ENCODE data around the gene HOTAIR. TPM values are rescaled to one million over a fixed set of nuclear protein-coding genes. Genes with fewer than 3 reads are reported as not detected.

Gene HOTAIR
- total RNA-seq, 1 donor from 2014 or later, result not detected

GRCh38 chr12:53942467-53942997 lies 32.2 kb downstream of the HOTAIR start:
- Mint-ChIP-seq H3K9me3 (ENCODE audit: unreplicated experiment) (peaks cover 8% of the 10 kb centered on the region), H3K4me3 (ENCODE audit: unreplicated experiment) (no peak overlapping the region), H3K4me1 (ENCODE audit: low read depth, unreplicated experiment) (no peaks in the 10 kb centered on the region), H3K27ac (ENCODE audit: unreplicated experiment) (no peak overlapping the region), H3K36me3 (ENCODE audit: low read depth, unreplicated experiment) (no peaks in the 10 kb centered on the region), H3K27me3 (ENCODE audit: low read depth, unreplicated experiment) (peaks cover 90% of the 10 kb centered on the region)
- Histone ChIP-seq H3K27me3 (ENCODE audit: insufficient read depth, low read length) (peaks cover 86% of the 10 kb centered on the region), H3K79me2 (ENCODE audit: insufficient read depth, low read length) (no peaks in the 10 kb centered on the region), H3K9ac (ENCODE audit: low read length) (no peak overlapping the region), H4K20me1 (ENCODE audit: insufficient read depth, low read length) (no peaks in the 10 kb centered on the region), H3K4me3 (ENCODE audit: insufficient read depth, low read depth, low read length) (no peak overlapping the region), H2AFZ (ENCODE audit: low read depth, low read length) (no peak overlapping the region), H3K27ac (ENCODE audit: low read depth, low read length) (no peak overlapping the region), H3K36me3 (ENCODE audit: insufficient read depth, low read length) (no peaks in the 10 kb centered on the region), H3K4me1 (ENCODE audit: insufficient read depth, low read length) (no peaks in the 10 kb centered on the region), H3K4me2 (ENCODE audit: low read length) (no peak overlapping the region), H3K9me3 (ENCODE audit: insufficient read depth, low read depth, low read length) (no peaks in the 10 kb centered on the region)
- no peak for DNase-seq (ENCODE audit: low read depth)
- TF ChIP-seq CTCF (IDR thresholded peaks at IDR 0.05; ENCODE audit: insufficient read depth, low read depth, low read length) (no peak), EZH2 (IDR thresholded peaks at IDR 0.05; ENCODE audit: insufficient read depth, low read length) (no peak)
- FAIRE-seq, result no peak

GRCh38 chr12:53941750-53942149 lies 33.0 kb downstream of the HOTAIR start:
- Histone ChIP-seq H3K9me3 (ENCODE audit: insufficient read depth, low read depth, low read length) (no peaks in the 10 kb centered on the region), H3K27ac (ENCODE audit: low read depth, low read length) (no peak overlapping the region), H2AFZ (ENCODE audit: low read depth, low read length) (no peak overlapping the region), H4K20me1 (ENCODE audit: insufficient read depth, low read length) (no peaks in the 10 kb centered on the region), H3K4me1 (ENCODE audit: insufficient read depth, low read length) (no peaks in the 10 kb centered on the region), H3K79me2 (ENCODE audit: insufficient read depth, low read length) (no peaks in the 10 kb centered on the region), H3K4me2 (ENCODE audit: low read length) (no peak overlapping the region), H3K27me3 (ENCODE audit: insufficient read depth, low read length) (peaks cover 88% of the 10 kb centered on the region), H3K36me3 (ENCODE audit: insufficient read depth, low read length) (no peaks in the 10 kb centered on the region), H3K9ac (ENCODE audit: low read length) (no peak overlapping the region), H3K4me3 (ENCODE audit: insufficient read depth, low read depth, low read length) (no peak overlapping the region)
- no peak overlapping the region for H3K27ac Mint-ChIP-seq (ENCODE audit: unreplicated experiment)
- H3K27me3 Mint-ChIP-seq (ENCODE audit: low read depth, unreplicated experiment), result peaks cover 89% of the 10 kb centered on the region
- FAIRE-seq (no peak), DNase-seq (ENCODE audit: low read depth) (no peak)
- H3K36me3 Mint-ChIP-seq (ENCODE audit: low read depth, unreplicated experiment), result no peaks in the 10 kb centered on the region
- TF ChIP-seq CTCF (IDR thresholded peaks at IDR 0.05; ENCODE audit: insufficient read depth, low read depth, low read length) (no peak), EZH2 (IDR thresholded peaks at IDR 0.05; ENCODE audit: insufficient read depth, low read length) (no peak)
- H3K4me3 Mint-ChIP-seq (ENCODE audit: unreplicated experiment), result no peak overlapping the region
- no peaks in the 10 kb centered on the region for H3K4me1 Mint-ChIP-seq (ENCODE audit: low read depth, unreplicated experiment)
- peaks cover 14% of the 10 kb centered on the region for H3K9me3 Mint-ChIP-seq (ENCODE audit: unreplicated experiment)

DNA sequence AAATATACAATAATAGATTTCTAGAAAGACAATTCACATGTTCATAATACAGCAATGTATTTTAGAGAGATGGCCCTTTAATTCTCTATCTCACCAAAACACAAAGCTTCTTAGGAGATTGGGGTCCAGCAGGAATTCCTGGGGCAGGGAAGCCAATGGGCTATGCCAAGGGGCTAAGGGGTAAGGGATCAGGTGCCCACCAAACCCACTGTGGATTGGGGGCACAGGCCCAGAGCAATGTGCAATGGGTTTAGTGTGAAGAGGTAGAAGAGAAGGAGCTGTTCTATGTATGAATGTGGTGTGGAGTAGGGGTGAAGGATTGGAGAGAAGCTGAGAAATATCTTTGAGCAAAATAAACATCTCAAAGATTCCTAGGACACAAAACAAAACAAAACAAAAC lies 33.6 kb downstream of the HOTAIR start:
- H3K27ac Mint-ChIP-seq (ENCODE audit: unreplicated experiment), result no peak overlapping the region
- Histone ChIP-seq H3K4me3 (ENCODE audit: insufficient read depth, low read depth, low read length) (no peak overlapping the region), H3K27ac (ENCODE audit: low read depth, low read length) (no peak overlapping the region), H3K79me2 (ENCODE audit: insufficient read depth, low read length) (no peaks in the 10 kb centered on the region), H2AFZ (ENCODE audit: low read depth, low read length) (no peak overlapping the region), H3K4me1 (ENCODE audit: insufficient read depth, low read length) (no peaks in the 10 kb centered on the region), H4K20me1 (ENCODE audit: insufficient read depth, low read length) (no peaks in the 10 kb centered on the region), H3K9me3 (ENCODE audit: insufficient read depth, low read depth, low read length) (no peaks in the 10 kb centered on the region), H3K36me3 (ENCODE audit: insufficient read depth, low read length) (no peaks in the 10 kb centered on the region), H3K4me2 (ENCODE audit: low read length) (no peak overlapping the region), H3K27me3 (ENCODE audit: insufficient read depth, low read length) (peaks cover 88% of the 10 kb centered on the region), H3K9ac (ENCODE audit: low read length) (no peak overlapping the region)
- peaks cover 89% of the 10 kb centered on the region for H3K27me3 Mint-ChIP-seq (ENCODE audit: low read depth, unreplicated experiment)
- H3K4me3 Mint-ChIP-seq (ENCODE audit: unreplicated experiment), result no peak overlapping the region
- no peaks in the 10 kb centered on the region for H3K36me3 Mint-ChIP-seq (ENCODE audit: low read depth, unreplicated experiment)
- TF ChIP-seq EZH2 (IDR thresholded peaks at IDR 0.05; ENCODE audit: insufficient read depth, low read length) (no peak), CTCF (IDR thresholded peaks at IDR 0.05; ENCODE audit: insufficient read depth, low read depth, low read length) (no peak)
- peaks cover 14% of the 10 kb centered on the region for H3K9me3 Mint-ChIP-seq (ENCODE audit: unreplicated experiment)
- FAIRE-seq (no peak), DNase-seq (ENCODE audit: low read depth) (no peak)
- no peaks in the 10 kb centered on the region for H3K4me1 Mint-ChIP-seq (ENCODE audit: low read depth, unreplicated experiment)

All from astrocyte (in vitro differentiated cells and primary cell).